Neural progenitor cell (in vitro differentiated cells): ENCODE data around the gene OSGEPL1. TPM values are rescaled to one million over a fixed set of nuclear protein-coding genes. Genes with fewer than 3 reads are reported as not detected.

ENCODE experiments used
- DNase-seq: peaks from one replicate; pipeline ENCODE4 v3.0.0-alpha.2; 2016; ENCODE audit warnings: low spot score
- H2AFZ ChIP-seq: fragments of 200-600 bp; sonication (generic); replicated peaks from 2 replicates; pipeline ENCODE4 v1.6.1; 2016; ENCODE audit warnings: antibody characterized with exemption
- H3F3A ChIP-seq: fragments of 200-600 bp; sonication (generic); 2 replicates; pipeline ENCODE4 v1.6.1; 2016; ENCODE audit warnings: antibody characterized with exemption, low read depth
- H3K27ac ChIP-seq: fragments of 200-600 bp; sonication (generic); 2 replicates; pipeline ENCODE4 v1.5.1; 2016; ENCODE audit warnings: mild to moderate bottlenecking
- H3K27me3 ChIP-seq: fragments of 200-600 bp; sonication (generic); 2 replicates; pipeline ENCODE4 v1.6.1; 2016; ENCODE audit warnings: mild to moderate bottlenecking, moderate library complexity
- H3K36me3 ChIP-seq: fragments of 200-600 bp; sonication (generic); 2 replicates; pipeline ENCODE4 v1.5.1; 2016
- H3K4me1 ChIP-seq: fragments of 200-600 bp; sonication (generic); 2 replicates; pipeline ENCODE4 v1.6.1; 2016; ENCODE audit warnings: mixed run types
- H3K4me2 ChIP-seq: fragments of 200-600 bp; sonication (generic); 2 replicates; pipeline ENCODE4 v1.6.1; 2016
- H3K4me3 ChIP-seq: fragments of 200-600 bp; sonication (generic); 2 replicates; pipeline ENCODE4 v1.5.1; 2016
- H3K79me2 ChIP-seq: fragments of 200-600 bp; sonication (generic); 2 replicates; pipeline ENCODE4 v1.6.1; 2016; ENCODE audit warnings: low read depth
- H3K9ac ChIP-seq: fragments of 200-600 bp; sonication (generic); 2 replicates; pipeline ENCODE4 v1.6.1; 2016
- H3K9me3 ChIP-seq: fragments of 200-600 bp; sonication (generic); 2 replicates; pipeline ENCODE4 v1.5.1; 2016; ENCODE audit warnings: low read depth
- H4K20me1 ChIP-seq: fragments of 200-600 bp; sonication (generic); 2 replicates; pipeline ENCODE4 v1.6.1; 2016; ENCODE audit warnings: low read depth
- H3K27ac Mint-ChIP-seq: 3 replicates; pipeline ENCODE4 v1.8.0; 2021; ENCODE audit warnings: mixed read lengths
- H3K27me3 Mint-ChIP-seq: 2 replicates; pipeline ENCODE4 v1.8.0; 2022; ENCODE audit warnings: low read depth, mild to moderate bottlenecking, inconsistent platforms, moderate library complexity, mixed read lengths; ENCODE audit not compliant: insufficient read depth
- H3K36me3 Mint-ChIP-seq: 3 replicates; pipeline ENCODE4 v1.8.0; 2021; ENCODE audit warnings: mixed read lengths
- H3K4me1 Mint-ChIP-seq: 3 replicates; pipeline ENCODE4 v1.8.0; 2021; ENCODE audit warnings: mixed read lengths
- H3K4me3 Mint-ChIP-seq: 3 replicates; pipeline ENCODE4 v1.8.0; 2021; ENCODE audit warnings: mild to moderate bottlenecking, moderate library complexity, mixed read lengths
- H3K9me3 Mint-ChIP-seq: 3 replicates; pipeline ENCODE4 v1.8.0; 2020; ENCODE audit warnings: mixed read lengths
- EZH2 ChIP-seq: fragments of 200-600 bp; sonication (generic); IDR thresholded peaks from 2 replicates; pipeline ENCODE4 v1.6.1; 2017; ENCODE audit warnings: antibody characterized with exemption, mild to moderate bottlenecking, moderate library complexity
- EZH2phosphoT487 ChIP-seq: fragments of 200-600 bp; sonication (generic); IDR thresholded peaks from 2 replicates; pipeline ENCODE4 v1.6.1; 2017; ENCODE audit warnings: antibody characterized with exemption
- total RNA-seq: library from RNA; depleted of rRNA; stranded (reverse); fragments of >200 nt; gene quantifications from 2 replicates; pipeline ENCODE4 v1.2.3, GENCODE V29; 2015; ENCODE audit warnings: low replicate concordance
- TF ChIP-seq, protein P1 (sequence below): fragments of 200-600 bp; sonication (generic); IDR thresholded peaks from 2 replicates; pipeline ENCODE4 v1.5.1; 2017; ENCODE audit warnings: antibody characterized with exemption, mild to moderate bottlenecking

The OSGEPL1 gene
- total RNA-seq, 1 donor from 2014 or later, result 51.5 TPM

- no peaks in the 10 kb centered on the region for H3K4me1 ChIP-seq
- no peak for TF ChIP-seq EZH2phosphoT487
- TF ChIP-seq, protein P1, sequence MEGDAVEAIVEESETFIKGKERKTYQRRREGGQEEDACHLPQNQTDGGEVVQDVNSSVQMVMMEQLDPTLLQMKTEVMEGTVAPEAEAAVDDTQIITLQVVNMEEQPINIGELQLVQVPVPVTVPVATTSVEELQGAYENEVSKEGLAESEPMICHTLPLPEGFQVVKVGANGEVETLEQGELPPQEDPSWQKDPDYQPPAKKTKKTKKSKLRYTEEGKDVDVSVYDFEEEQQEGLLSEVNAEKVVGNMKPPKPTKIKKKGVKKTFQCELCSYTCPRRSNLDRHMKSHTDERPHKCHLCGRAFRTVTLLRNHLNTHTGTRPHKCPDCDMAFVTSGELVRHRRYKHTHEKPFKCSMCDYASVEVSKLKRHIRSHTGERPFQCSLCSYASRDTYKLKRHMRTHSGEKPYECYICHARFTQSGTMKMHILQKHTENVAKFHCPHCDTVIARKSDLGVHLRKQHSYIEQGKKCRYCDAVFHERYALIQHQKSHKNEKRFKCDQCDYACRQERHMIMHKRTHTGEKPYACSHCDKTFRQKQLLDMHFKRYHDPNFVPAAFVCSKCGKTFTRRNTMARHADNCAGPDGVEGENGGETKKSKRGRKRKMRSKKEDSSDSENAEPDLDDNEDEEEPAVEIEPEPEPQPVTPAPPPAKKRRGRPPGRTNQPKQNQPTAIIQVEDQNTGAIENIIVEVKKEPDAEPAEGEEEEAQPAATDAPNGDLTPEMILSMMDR, result no peak
- TF ChIP-seq EZH2, result no peak
- H3K9me3 ChIP-seq, result no peaks in the 10 kb centered on the region
- H3K4me1 Mint-ChIP-seq, result no peaks in the 10 kb centered on the region
- H4K20me1 ChIP-seq, result peaks cover 10% of the 10 kb centered on the region
- H3K4me3 Mint-ChIP-seq, result no peak overlapping the region
- H3K9ac ChIP-seq, result no peak overlapping the region
- no peak overlapping the region for H3K27ac Mint-ChIP-seq
- no peaks in the 10 kb centered on the region for H3K27me3 ChIP-seq
- H3K4me3 ChIP-seq, result no peak overlapping the region
- H2AFZ ChIP-seq, result no peak overlapping the region
- no peak overlapping the region for H3K27ac ChIP-seq
- no peak for DNase-seq
- peaks cover 18% of the 10 kb centered on the region for H3K36me3 Mint-ChIP-seq
- H3K79me2 ChIP-seq, result peaks cover 44% of the 10 kb centered on the region
- no peaks in the 10 kb centered on the region for H3K9me3 Mint-ChIP-seq
- no peak overlapping the region for H3K4me2 ChIP-seq
- H3F3A ChIP-seq, result no peaks in the 10 kb centered on the region
- H3K36me3 ChIP-seq, result peaks cover 31% of the 10 kb centered on the region
- H3K27me3 Mint-ChIP-seq, result no peaks in the 10 kb centered on the region
Observed at GRCh38 chr2:189797902-189798301, 35.3 kb upstream of the OSGEPL1 start.

- no peak for DNase-seq
- Histone ChIP-seq H3K36me3 (peaks cover 36% of the 10 kb centered on the region), H3K4me1 (no peaks in the 10 kb centered on the region), H3K4me3 (no peak overlapping the region), H3K27me3 (no peaks in the 10 kb centered on the region), H3K4me2 (no peak overlapping the region), H4K20me1 (peaks cover 22% of the 10 kb centered on the region), H3K9ac (no peak overlapping the region), H2AFZ (no peak overlapping the region), H3F3A (no peaks in the 10 kb centered on the region), H3K27ac (no peak overlapping the region), H3K9me3 (no peaks in the 10 kb centered on the region), H3K79me2 (peaks cover 56% of the 10 kb centered on the region)
- TF ChIP-seq EZH2, result no peak
- TF ChIP-seq, protein P1, result no peak
- TF ChIP-seq EZH2phosphoT487, result no peak
- Mint-ChIP-seq H3K36me3 (peaks cover 15% of the 10 kb centered on the region), H3K9me3 (no peaks in the 10 kb centered on the region), H3K4me3 (no peak overlapping the region), H3K27ac (no peak overlapping the region), H3K27me3 (no peaks in the 10 kb centered on the region), H3K4me1 (no peaks in the 10 kb centered on the region)
Observed at GRCh38 chr2:189794310-189794709, 31.7 kb upstream of the OSGEPL1 start.

DNA sequence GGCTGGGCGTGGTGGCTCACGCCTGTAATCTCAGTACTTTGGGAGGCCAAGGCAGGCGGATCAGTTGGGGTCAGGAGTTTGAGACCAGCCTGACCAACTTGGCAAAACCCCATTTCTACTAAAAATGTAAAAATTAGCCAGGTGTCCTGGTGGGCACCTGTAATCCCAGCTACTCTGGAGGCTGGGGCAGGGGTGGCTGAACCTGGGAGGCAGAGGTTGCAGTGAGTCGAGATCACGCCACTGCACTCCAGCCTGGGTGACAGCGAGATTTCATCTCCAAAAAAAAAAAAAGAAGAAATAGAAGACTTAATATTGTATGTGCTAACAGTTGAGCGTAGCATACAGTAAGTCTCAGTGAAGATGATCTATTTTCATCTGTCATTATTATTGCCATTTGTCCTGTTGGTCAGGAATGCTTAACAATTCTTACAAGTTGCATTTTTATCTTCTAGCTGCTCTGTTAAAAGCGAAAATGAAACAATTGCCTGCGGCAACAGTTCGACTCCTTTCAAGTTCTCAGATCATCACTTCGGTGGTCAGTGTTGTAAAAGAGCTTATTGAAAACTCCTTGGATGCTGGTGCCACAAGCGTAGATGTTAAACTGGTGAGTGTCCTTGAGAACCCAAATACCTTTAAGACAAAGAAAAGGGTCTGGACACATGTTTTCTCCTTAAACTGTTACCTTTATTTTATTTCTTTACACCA, 28.9 kb upstream of the OSGEPL1 start:
- no peaks in the 10 kb centered on the region for H3K27me3 Mint-ChIP-seq
- no peak for DNase-seq

More for the DNA sequence above, 28.9 kb upstream of the OSGEPL1 start:
- Histone ChIP-seq H2AFZ (no peak overlapping the region), H3K27ac (no peak overlapping the region), H4K20me1 (peaks cover 19% of the 10 kb centered on the region), H3K9me3 (no peaks in the 10 kb centered on the region), H3K79me2 (peaks cover 66% of the 10 kb centered on the region), H3K9ac (no peak overlapping the region), H3K36me3 (peaks cover 30% of the 10 kb centered on the region), H3K27me3 (no peaks in the 10 kb centered on the region), H3K4me3 (no peak overlapping the region), H3F3A (no peaks in the 10 kb centered on the region), H3K4me2 (no peak overlapping the region), H3K4me1 (no peaks in the 10 kb centered on the region)
- Mint-ChIP-seq H3K27ac (no peak overlapping the region), H3K4me3 (no peak overlapping the region), H3K4me1 (no peaks in the 10 kb centered on the region), H3K9me3 (no peaks in the 10 kb centered on the region), H3K36me3 (peaks cover 20% of the 10 kb centered on the region)
- no peak for TF ChIP-seq EZH2
- TF ChIP-seq, protein P1, result no peak
- TF ChIP-seq EZH2phosphoT487, result no peak
